T-helper 2 cell treated with Interferon-gamma antibody and Interleukin-4, amounts not matched to agents 100 ng/mL and 5 ng/mL, for 36 hours (primary cell): Measurements from ENCODE around the gene GSTM2. TPM values are rescaled to one million over a fixed set of nuclear protein-coding genes. Genes with fewer than 3 reads are reported as not detected.

Source experiments
- intact Hi-C: fragments of 100-400 bp; cut with micrococcal nuclease; formaldehyde crosslinking; loops from one replicate; pipeline ENCODE4 v1.15.1; 2023
- total RNA-seq: library from RNA; stranded (reverse); gene quantifications from 2 replicates; pipeline ENCODE4 v1.2.3, GENCODE V29; 2022

GSTM2 gene
- total RNA-seq, 1 donor from 2014 or later: 44.3 TPM

DNA sequence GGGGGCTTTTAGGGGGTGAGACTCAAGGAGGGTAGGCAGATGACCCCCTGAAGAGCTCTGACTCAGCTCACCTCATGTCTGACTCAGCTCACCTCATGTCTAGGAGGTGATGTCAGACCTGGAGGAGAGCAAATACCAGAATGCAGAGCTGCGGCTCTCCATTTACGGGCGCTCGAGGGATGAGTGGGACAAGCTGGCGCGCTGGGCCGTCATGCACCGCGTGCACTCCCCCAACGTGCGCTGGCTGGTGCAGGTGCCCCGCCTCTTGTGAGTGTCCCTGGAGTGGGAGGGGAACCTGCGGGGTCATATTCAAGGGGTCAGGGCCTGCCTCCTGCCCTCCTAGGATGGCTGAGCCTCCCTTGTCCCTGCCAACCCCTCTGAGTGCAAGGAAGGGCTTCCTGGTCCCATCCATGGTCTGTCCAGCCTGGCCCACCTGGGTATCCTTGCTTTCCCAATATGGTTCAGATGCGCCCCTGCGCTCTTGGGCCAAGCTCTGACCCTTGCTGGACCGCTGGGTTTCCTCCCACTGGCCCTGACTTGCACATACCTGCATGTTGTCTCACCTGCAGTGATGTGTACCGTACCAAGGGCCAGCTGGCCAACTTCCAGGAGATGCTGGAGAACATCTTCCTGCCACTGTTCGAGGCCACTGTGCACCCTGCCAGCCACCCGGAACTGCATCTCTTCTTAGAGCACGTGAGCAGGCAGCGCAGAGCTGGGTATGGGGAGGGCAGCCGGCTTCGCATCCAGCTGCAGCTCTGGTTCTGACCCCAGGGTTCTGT, 39.1 kb upstream of the GSTM2 start:
- intact Hi-C loops: loop anchor here (2.0 kb wide), 1 partner anchor 82 kb away; no protein-coding TSS in a partner anchor

DNA sequence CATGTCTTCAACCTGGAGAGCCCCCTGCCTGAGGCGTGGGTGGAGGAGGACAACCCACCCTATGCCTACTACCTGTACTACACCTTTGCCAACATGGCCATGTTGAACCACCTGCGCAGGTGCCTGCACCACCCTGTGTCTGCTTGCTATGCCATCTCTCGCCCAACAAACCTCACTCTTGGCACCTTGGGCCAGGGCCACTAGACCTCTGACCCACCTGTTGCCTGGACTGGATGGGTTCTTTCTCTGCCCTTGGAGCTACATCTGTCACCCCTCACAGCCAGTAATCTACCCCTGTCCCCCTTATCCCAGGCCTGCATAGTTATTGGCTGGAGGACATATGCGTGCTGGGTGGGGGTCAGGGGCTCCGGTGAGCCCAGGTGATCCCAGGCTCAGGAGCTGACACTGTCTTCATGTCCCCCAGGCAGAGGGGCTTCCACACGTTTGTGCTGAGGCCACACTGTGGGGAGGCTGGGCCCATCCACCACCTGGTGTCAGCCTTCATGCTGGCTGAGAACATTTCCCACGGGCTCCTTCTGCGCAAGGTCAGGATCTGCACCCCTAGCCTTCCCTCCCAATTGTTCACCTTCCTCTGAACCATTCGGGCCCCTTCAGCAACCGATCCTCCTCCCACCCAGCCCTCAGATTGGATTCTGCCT, 38.4 kb upstream of the GSTM2 start:
- intact Hi-C loops: loop anchor here (2.0 kb wide), 1 partner anchor 83 kb away; no protein-coding TSS in a partner anchor

DNA sequence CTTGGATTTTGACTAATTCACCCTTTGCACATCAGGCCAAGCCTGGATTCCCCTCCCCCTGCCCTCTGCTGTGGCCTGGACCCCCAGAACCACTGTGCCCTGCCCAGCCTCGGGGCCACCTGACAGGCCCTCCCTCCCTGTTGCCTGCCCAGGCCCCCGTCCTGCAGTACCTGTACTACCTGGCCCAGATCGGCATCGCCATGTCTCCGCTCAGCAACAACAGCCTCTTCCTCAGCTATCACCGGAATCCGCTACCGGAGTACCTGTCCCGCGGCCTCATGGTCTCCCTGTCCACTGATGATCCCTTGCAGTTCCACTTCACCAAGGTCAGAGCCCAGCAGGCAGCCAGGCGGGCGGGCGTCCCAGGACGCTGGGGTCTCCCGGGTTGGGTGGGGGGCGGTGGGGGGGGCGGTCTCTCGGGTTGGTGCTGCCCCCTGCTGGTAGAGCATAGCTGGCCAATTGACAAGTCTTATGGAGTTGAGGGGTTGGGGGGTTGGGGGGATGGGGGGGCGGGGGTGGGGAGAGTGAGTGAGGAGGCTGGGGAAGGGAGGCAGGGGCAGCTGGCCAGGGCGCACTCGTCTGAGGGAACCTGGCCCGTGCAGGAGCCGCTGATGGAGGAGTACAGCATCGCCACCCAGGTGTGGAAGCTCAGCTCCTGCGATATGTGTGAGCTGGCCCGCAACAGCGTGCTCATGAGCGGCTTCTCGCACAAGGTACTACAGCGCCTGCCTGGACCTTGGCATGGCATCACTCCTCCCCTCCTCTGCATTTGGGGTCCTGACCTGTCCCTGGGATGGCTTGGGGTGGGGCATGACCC, 37.6 kb upstream of the GSTM2 start:
- intact Hi-C loops: no loop called here

DNA sequence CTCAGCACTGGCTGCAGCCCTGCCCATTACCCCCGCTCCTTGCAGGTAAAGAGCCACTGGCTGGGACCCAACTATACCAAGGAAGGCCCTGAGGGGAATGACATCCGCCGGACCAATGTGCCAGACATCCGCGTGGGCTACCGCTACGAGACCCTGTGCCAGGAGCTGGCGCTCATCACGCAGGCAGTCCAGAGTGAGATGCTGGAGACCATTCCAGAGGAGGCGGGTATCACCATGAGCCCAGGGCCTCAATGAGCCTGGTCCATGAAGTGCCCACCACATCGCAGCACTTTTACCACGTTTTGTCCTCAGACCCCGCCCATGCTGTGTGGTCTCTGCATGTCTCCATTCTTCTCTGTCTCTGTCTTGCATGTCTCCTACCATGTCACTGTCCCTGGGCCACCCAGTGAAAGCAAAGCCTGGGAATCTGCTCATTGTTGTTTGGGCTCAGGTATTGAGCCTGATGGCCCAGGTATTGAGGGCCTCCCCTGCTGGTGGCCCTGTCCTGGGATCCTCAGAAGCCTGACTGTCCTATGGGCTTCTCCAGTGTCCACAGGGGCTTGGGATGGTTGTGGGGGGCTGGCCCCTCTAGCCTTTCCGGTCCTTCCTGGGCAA, 36.9 kb upstream of the GSTM2 start:
- intact Hi-C loops: no loop called here

DNA sequence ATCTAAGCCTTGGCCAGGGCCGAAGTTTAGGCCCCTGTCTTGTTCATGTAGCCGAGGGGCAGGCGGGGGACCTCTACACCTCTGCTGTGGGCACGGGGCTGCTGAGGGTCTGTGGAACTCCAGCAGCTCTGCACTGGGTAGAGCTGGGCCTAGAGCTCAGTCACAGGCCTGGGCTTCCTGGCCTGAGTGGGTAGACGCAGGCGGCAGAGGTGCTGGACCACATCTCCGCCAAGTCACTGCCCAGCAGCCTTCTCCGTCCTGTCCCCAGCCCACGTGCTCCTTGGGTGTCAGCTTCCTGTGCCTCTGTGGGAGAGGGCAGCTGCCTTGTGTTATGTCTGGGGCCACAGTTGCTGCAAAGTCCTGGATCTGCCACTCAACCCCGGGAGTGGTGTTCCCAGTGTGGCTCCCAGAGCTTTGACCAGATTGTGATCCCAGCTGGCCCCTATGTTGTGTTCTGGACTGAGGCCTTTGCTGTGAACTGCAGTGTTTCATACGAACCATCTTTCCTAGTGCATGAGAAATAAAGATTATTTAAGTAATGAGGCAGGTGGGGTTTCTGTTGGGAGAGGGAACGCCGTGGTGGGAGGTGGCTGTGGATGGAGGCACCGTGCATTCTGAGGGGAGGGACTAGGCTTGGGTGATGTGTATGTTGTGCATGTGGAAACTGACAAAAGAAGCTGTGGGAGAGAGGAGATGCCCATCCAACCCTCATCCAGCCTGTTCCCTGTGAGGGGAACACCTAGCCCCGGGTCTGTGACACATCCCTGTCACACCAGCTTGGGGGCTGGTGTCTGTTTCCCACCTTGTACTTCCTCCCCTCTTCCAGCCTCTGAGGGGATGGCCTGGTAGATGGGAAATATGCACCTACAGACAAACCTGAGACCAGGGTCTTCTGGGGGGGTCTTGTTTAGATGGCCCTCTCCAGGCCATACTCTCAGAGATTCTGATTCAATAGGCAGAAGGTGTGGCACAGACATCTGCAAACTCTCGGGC, 36.0 kb upstream of the GSTM2 start:
- intact Hi-C loops: no loop called here

DNA sequence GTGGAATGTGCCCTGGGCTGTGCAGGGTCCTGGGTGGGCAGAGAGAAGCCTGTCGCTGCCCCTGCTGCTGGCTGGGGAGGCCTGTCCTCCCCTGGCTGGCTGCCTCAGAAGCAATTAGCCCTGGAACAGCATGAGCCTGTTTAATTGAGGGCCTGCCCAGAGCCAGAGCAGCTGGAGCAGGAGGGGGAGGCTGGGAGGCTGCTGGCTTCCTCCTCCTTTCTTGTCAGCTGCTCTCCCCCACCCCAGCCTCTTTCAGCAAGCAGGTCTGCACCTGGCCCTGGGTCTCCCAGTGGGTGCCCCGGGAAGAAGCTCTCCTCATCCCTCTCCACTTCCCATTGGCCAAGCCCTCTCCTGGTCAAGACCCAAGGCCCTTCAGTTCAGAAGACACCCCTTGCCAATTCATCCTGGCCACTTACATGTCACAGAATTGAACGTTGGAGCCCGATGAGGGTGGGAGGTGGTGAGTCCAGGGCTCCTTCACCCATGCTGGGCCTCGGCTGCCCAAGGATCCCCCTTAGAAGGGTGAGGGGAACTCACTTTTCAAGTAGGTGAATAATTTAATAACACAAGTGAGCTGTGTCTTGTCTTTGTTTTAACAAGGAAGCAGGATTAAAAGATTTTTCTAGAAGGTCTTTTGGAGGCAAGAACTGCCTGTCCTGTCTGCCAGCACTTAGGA, 35.0 kb upstream of the GSTM2 start:
- intact Hi-C loops: no loop called here

DNA sequence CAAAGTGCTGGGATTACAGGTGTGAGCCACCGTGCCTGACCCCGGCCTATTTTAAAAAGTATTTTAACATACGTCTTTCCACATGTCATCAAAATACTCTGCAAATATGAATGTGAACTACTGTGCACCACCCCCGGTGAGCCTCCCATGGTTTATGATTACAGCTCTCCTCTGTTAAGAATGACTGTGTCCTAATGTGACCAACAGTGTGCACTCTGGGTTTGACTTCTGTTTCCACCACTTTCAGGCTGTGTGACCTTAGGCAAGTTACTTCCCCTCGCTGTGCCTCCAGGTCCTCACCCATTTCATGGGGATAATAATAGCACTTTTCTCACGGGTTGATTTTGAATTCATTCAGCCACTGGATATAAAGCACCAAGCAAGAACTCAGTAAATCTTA, 33.6 kb upstream of the GSTM2 start:
- intact Hi-C loops: no loop called here

DNA sequence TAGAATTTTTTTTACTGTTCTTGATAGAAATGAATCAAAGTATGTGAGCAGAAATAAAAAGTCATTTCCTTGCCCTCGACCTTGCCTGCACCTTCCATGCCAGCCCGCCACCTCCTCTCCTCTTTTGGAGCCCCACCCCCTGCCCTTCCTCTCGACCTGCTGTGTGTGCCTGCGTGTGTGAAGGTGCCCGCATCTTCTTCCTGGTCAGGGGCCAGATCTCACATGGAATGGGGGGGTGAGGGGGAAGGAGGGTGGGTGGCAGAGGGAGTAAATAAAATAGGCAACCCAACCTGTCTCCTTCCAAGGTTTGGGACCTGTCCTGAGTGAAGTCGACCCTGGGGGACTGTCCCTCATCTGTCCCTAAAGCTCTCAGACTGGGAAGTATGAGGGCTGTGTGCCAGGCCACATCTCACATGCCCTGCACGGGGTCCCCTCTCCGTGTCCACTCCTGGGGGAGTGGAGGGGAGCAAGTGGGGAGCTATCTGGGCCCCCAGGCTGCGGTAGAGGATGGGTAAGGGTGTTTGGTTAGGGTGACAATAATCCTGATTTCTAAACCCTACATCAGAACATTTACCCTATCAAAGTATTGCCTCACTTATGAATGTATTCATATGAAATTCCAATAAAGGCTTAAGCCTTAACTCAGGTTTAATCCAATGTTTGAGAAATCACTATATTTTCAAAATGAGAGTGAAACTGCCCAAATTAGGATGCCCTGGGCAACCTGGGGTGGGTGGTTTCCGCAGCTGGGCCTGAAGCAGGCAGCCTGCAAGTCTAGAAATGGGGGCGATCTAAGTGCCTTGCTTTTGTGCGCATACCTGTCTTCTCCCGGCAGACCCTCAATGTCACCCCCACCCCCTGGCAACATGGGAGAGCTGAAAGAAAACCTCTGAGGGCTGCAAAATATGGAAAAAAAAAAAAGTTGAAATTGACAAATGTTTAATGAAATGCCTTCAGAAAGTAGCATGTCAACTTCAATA, 32.8 kb upstream of the GSTM2 start:
- intact Hi-C loops: no loop called here

DNA sequence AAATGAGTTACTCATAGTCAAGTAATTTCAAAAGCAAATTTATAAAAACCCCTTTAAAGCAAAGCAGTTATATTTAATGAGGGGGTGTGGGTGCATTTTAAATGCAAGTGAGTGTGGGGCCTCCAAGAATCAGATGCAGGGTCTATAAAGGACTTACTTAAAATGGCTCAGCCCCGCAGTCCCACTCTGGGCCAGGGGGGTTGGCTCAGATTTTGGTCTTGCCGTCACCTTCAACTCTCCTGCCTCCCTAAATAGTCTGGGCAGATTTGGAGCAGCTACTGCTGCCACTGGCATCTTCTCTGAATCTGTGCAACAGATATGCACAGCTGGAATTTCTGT, 32.0 kb upstream of the GSTM2 start:
- intact Hi-C loops: no loop called here

DNA sequence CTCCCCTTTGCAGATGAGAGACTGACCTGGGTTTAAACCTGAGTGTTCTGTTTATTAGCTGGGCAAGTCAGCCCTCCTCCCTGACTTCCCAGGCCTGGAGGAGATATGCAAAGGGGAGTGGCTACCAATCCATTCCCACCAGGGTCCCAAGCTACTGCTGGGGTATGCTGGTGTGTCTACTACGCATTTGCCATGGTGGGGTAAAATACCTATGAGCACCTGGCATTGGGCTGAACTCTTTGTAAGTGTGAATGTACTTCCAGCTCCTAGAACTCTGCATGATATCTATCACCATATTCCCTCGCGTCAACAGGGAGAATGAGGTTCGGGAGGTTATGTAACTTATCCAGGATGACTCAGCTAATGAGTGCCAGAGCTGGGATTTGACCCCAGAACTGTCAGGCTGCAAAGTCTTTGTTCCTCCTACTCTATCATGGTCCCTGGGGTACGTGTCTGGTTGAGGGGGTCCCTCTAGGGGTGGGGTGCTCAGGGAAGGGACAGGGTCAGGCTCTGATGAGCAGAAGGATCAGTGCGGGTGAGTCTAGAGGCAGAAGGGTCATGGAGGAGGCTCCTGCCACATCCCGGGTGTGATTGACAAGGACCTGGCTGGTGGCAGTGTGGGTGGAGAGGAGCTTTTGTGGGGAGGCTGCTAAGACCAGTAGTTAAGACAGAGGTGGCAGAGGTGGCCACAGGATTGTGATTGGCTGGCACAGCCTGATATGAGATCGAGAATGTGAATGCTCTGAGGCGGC, 31.5 kb upstream of the GSTM2 start:
- intact Hi-C loops: no loop called here

DNA sequence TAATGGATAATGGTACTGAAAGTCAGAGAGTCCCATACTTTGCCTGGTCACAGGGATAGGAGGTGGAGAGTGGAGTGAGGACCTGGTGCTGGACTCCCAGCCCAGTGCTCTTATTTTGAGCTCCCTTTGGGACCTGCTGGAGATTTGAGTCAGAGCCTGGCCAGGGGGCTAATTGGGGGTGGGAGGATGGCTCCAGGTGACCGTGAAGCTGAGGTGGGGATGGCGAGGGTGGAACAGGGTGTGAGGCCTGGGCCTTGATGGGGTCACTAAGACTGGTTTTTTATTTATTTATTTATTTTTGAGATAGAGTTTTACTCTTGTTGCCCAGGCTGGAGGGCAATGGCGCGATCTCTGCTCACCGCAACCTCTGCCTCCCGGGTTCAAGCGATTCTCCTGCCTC, 30.4 kb upstream of the GSTM2 start:
- intact Hi-C loops: no loop called here

DNA sequence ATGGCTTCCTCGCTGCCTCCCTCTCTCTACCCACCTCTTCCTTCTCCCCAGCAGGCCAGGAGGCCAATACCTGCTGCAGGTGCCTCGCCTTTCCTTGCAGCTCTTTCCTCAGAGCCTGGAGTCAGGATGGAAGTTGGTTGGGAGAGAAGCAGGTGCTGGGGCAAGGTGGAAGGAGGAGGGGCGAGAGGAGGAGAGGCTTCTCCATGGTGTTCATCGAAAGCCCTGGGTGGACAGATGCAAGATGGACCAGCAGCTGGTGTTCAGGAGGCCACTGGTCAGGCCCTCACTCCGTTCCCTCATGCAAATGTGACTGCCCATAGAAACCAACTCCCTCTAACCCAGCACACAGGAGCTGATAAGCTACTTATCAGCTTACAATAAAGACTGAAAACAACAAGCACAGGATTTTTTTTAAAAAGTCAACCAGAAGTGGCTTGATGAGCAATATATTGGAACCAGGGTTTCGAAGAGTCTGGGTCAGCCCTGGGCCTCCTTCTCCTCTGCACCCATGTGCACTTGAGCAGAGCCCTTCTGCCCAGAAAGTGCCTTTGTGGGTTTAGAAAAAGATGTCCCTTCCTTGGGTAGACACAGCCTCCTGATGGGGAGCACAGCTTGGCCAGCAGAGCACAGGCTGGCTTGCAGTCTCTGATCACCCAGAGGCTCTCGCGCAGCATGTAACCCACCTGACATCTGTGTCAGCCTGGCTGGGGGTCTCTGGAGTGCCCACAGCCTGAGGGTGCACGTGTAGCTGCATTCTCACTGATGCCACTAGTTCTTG, 28.6 kb upstream of the GSTM2 start:
- intact Hi-C loops: no loop called here

DNA sequence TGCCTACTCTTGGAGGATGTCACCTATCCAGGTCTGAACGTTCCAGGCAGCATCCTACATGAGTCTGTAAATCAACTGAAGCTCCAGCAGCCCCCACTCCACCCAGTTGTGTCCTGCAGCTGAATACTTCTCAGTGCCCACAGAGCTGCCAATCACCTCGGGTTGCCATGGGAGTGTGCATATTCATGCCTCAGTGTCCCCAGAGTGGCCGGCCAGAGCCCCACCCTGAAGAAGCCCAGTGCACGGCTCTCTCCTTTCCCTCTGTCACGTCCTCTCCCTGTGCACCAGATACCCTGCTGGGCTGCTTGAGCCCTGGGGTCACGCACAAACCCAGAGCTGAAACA, 28.0 kb upstream of the GSTM2 start:
- intact Hi-C loops: loop anchor here (1.0 to 5.0 kb wide), 3 partner anchors 94 to 371 kb away; partner anchors contain the start of gene CSF1

DNA sequence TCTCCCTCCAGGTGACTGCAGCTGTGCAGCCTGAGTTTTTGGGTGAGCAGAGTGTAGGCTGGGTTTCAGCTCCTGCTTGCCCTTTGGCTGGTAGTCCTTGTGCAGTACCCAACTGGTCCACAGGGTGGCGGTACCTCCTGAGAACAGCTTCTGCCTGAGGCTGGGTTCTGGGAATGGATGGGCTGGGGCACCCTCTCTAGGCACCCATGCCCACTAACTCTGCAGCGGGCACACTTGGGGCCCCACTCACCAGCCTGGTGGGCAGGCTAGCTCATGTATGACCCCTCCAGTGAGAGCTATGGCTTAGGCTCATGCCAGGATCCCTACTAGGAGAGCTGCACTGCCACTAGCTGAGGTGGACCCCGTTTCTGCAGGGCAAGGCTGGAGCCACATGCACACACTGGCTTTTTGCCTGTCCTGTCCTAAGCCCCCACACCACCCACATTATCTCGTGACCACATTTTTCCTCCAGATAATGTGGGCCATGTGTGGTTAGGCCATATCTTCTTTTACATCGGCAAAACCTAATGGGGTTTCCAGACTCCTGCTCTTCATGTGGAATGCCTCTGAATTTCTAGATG, 27.5 kb upstream of the GSTM2 start:
- intact Hi-C loops: loop anchor here (1.0 to 5.0 kb wide), 3 partner anchors 94 to 370 kb away; partner anchors contain the start of gene CSF1

DNA sequence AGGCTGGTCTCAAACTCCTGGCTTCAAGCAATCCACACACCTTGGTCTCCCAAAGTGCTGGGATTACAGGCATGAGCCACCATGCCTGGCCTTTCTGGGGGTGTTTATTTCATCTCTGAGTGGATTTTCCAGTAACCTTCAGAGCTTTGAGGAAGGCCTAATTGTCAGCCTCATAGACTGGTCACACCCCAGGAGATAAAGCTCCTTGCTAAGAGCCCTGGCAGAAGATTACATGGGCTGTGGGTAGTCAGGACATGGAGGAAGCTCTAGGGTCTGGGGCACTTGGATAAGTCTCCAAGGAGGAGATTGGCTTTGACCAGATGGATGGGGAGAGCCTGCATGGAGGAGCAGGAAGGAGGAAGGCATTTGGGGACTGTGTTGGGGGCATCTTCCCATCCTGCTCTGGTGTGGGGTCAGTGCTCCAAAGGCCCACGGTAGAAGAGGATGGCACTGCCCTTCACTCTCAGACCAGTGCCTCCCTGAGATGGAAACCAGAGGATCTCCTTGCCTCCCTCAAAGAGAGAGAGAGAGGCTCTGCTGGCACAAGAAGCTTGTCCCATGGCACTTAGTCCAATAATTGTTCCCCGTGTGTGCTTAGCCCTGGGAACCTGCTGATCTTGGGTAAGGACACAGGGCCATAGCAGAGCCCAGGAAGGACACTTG, 26.6 kb upstream of the GSTM2 start:
- intact Hi-C loops: loop anchor here (2.0 to 5.0 kb wide), 2 partner anchors 271 to 370 kb away; partner anchors contain the start of gene CSF1

DNA sequence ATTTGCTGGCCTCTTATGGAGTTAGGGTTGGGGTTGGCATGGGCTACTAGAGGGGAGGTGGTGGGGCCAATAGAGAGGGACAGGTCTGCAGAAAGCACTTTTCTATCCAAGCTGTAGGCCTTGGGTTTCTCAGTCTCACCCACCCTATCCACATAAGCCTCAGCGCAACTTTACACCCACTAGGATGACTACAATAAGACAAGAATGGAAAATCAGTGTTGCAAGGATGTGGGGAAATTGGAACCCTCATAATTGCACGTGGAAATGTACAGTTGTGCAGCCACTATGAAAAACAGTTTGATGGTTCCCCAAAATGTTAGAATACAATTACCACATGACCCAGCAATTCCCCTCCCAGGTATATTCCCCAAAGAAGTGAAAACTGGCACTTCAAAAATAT, 26.0 kb upstream of the GSTM2 start:
- intact Hi-C loops: loop anchor here (2.0 to 5.0 kb wide), 2 partner anchors 270 to 369 kb away; partner anchors contain the start of gene CSF1
